Measurements from ENCODE around the gene USP16.

The USP16 gene

GRCh38 chr21:29102791-29103257 lies 78.4 kb downstream of the USP16 start:
- H3K9me3 ChIP-seq (ENCODE audit: control insufficient read depth, low read length): no peaks in the 10 kb centered on the region
- H3K4me3 ChIP-seq (ENCODE audit: insufficient read depth, low read depth, low read length): no peak overlapping the region
- H3K27ac ChIP-seq (ENCODE audit: insufficient read depth, low read depth, low read length, poor library complexity, severe bottlenecking): no peak overlapping the region
- H3K36me3 ChIP-seq (ENCODE audit: control insufficient read depth, insufficient read depth, low read length): no peaks in the 10 kb centered on the region
- 89 to 100% methylated on average over 2 of the region's 2 CpGs for WGBS, 2 experiments
- no peaks in the 10 kb centered on the region for H3K27me3 ChIP-seq (ENCODE audit: control insufficient read depth, insufficient read depth, low read length, poor library complexity, severe bottlenecking)
- H3K4me1 ChIP-seq (ENCODE audit: control insufficient read depth, insufficient read depth, low read length): no peaks in the 10 kb centered on the region
